Frontal cortex (tissue), 4 donors: ENCODE results near the gene RNF214. TPM values are rescaled to one million over a fixed set of nuclear protein-coding genes. Genes with fewer than 3 reads are reported as not detected.

ENCODE experiments used
- DNase-seq, 2 donors: peaks; one replicate each; pipeline ENCODE4 v3.0.0; 2012; ENCODE audit warnings: low spot score in 2 of 2
- FAIRE-seq: peaks from 2 replicates; lab custom pipeline; 2012; peaks lifted over from hg19 to GRCh38; lab: Jason Lieb, UNC
- total RNA-seq: library from RNA; depleted of rRNA; stranded (reverse); fragments of >200 nt; gene quantifications from one replicate; pipeline ENCODE4 v1.2.3, GENCODE V29; 2014
- donor health status: control.
- donor health status: control.
- donor health status: control.

RNF214 gene
- total RNA-seq, 1 donor from 2014 or later, result 15.1 TPM

DNA sequence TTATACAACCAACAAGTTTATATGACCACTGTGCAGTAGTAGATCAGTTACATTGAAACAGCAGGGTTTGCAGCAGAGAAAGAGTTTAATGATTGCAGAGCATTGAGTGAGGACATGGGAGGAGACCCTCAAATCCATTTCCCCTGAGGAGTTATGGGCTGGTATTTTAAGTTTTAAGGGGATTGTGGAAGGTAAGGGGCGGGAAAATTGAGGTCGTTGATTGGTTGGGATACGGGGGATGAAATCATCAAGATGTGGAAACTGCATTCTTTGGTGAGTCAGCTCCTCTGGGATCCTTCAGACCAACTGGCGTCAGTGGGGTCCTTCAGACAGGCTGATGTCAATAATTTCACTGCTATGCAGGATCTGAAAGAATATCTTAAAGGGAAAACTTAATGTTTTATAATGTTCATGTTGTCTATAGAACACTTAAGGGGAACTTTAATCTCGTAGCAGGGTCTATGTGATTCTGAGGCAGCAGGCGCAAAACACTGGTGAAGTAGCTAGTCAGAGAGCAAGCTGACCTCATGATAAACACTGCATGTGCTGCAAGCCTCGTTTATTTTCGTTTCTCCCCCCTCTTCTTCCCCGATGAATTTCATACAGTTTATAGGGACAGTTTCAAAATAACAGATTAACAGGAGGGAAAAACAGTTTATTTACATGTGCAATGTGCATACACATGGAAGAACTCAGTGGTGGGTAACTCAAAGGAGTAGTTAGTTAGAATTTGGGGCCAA, 41.2 kb downstream of the RNF214 start:
- FAIRE-seq (no peak), DNase-seq (no peak)

DNA sequence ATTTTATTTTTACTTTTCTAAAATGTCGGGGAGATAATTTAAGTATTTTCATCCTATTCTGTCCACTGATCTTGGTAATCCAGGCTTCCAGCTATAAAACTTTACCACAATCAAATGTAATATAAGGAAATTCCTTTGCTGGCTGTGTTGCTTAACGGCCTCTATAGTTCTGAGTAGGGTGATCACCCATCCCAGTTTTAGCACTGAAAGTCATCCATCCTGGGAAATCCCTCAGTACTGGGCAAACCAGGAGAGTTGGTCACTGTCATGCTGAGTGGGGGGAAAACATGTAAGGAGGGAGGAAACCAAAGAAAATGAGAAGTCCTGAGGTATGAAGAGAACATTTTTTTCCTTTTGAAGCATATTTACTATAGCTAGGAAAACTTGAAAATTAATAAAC, 45.9 kb downstream of the RNF214 start:
- no peak for DNase-seq
- FAIRE-seq, result no peak

DNA sequence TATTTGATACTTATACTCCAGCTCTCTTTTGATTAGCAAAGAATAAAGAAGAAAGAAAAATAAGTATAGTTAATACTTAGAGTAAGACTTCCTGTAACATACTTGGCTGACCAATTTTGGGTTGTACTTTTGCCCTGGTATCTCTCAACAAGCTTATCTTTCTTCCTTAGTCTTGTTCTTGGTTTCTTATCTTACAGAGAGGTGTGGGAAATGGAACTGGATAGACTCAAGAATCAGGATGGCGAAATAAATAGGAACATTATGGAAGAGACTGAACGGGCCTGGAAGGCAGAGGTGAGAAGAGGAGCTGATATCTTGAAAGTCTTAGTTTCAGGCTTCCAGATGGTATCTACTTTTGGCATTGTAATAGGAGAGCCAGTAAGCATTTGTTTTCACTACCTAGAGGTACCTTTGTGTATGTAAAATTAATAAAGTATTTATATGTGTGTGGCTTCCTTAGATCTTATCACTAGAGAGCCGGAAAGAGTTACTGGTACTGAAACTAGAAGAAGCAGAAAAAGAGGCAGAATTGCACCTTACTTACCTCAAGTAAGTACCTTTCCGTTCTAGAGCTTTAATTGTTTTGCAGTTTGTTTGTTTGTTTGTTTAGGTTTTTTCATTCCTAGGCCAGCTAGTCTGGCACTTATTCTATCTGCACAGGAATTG, 47.4 kb downstream of the RNF214 start:
- FAIRE-seq (no peak), DNase-seq (no peak)

DNA sequence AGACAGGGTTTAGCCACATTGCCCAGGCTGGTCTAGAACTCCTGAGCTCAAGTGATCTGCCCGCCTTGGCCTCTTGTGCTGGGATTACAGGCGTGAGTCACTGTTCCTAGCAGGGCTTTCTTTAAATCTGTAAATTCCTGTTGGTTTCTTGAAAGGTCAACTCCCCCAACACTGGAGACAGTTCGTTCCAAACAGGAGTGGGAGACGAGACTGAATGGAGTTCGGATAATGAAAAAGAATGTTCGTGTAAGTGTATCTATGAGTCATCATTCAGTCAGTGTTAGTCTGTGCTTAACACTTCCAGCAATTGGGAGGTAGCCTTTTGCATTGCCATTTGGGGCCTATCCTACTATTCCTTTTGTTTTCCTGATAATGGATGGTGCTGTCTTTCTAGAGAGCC, 48.7 kb downstream of the RNF214 start:
- FAIRE-seq (no peak), DNase-seq (no peak)

- FAIRE-seq, result no peak
- DNase-seq, result no peak
These were observed 49.4 kb downstream of the RNF214 start for GRCh38 chr11:117281869-117282268.

GRCh38 chr11:117282956-117283355, 50.5 kb downstream of the RNF214 start:
- no peak for DNase-seq
- no peak for FAIRE-seq

- DNase-seq (no peak), FAIRE-seq (no peak)
These were observed 51.6 kb downstream of the RNF214 start for GRCh38 chr11:117284053-117284452.

GRCh38 chr11:117286588-117286987, 54.1 kb downstream of the RNF214 start:
- DNase-seq (no peak), FAIRE-seq (no peak)

DNA sequence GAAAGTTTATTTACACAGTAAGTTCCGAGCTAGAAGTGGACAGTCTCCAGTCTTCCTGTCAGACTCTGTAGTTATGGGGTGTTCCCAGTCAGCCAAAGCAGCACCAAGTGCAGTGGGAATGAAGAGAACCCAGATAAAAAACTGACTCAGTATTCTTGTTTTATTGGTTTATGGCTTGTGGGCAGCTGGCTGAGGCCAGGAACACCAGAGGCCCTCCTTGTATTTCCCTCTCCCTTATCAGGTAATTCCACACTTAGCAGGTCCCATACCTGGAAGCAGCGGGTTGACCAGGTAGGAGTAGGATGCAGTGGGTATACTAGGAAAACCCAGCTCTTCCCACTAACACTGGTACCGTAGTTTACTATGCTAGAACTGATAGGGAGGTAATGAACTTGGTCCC, 55.2 kb downstream of the RNF214 start:
- FAIRE-seq (no peak), DNase-seq (no peak)

DNA sequence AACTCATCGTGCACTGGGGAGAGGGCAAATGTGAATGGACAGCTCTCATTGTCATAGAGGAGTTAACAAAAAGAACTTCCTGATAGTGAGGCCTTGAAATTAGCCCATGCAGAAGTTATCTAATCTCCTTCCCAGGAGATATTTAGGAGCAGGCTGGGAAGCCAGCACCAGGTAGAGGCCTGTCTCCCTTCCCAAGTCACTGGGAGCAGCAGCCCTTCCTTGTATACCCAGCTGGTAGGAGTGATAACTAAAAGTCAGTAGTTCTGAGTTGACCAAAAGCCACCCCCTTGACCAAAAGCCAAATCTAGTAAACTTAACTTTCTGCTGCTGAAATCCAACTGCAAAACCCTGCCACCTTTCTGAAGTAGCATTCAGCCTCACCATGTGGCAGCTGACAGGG, 57.3 kb downstream of the RNF214 start:
- FAIRE-seq (no peak), DNase-seq (no peak)

- DNase-seq (no peak), FAIRE-seq (no peak)
These were observed 58.4 kb downstream of the RNF214 start, which contains the start of gene BACE1-AS for GRCh38 chr11:117290809-117291396. Gene BACE1-AS, plus strand, starts transcription at chr11:117291346.

GRCh38 chr11:117292616-117293015, 60.1 kb downstream of the RNF214 start:
- DNase-seq (no peak), FAIRE-seq (no peak)

GRCh38 chr11:117295438-117296137, 63.1 kb downstream of the RNF214 start:
- FAIRE-seq (no peak), DNase-seq (peak in 1 of 2 donors; percentile 46)

DNA sequence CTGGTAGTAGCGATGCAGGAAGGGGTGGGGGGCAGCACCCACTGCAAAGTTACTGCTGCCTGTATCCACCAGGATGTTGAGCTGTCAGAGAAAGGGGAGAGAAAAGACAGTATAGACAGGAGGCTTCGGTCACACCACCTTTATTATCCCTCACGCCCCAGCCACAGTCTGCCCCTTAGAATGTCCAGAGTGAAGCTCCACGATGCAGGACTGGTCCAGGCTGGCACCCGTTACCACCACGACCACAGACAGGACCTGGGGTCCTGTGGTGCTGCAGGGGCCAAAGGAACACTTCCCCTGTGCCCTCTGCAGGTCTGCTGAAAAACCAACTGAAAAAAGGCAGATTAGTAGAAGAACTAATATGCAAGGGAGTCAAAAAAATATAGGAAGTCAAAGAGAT, 64.4 kb downstream of the RNF214 start:
- no peak for DNase-seq
- no peak for FAIRE-seq

GRCh38 chr11:117298195-117298594, 65.7 kb downstream of the RNF214 start:
- DNase-seq (no peak), FAIRE-seq (no peak)

DNA sequence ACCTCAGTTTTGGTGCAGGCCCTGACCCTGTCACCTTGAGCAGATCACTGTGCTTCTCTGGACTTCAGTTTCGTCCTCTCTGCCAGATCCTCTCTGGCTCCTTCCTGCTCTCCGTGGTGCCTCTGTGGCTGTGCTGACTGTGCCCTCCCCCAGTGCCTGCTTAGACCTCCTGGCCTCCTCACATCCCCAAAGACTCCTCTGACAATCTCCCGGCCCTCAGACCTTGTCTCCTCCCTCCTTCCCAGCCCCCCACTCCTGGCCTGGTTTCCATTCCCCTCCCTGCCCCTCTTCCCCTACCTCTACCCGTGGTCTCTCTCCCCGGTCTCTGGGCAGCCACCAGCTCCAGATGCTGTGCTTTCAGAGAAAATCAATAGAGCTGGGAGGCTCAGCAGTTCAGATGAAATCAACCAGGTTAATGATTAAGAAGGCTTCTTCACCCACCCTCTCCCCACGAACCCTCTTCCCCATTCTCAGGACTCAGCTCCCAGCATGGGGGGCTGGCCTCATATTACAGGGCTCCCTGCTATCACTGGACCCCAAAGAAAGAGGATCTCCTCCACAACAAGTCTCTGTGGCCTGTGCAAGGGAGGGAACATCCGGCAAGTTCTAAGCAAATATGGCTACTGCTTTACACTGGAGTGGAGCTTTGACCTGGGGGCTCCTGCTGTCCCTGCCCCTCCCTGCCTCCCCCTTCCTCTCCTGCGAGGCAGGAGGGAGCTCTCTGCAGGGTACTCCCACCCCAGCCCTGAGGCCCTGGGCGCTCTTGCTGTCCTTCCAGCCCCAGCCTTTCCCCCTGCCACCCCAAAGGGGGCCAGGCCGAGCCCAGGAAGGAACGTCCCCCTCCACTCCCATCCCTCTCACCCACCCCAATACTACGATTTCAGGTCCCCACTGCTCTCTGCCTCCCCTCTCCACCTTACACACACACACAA, 67.1 kb downstream of the RNF214 start:
- DNase-seq (no peak), FAIRE-seq (no peak)

GRCh38 chr11:117300283-117300663, 67.8 kb downstream of the RNF214 start:
- no peak for DNase-seq

DNA sequence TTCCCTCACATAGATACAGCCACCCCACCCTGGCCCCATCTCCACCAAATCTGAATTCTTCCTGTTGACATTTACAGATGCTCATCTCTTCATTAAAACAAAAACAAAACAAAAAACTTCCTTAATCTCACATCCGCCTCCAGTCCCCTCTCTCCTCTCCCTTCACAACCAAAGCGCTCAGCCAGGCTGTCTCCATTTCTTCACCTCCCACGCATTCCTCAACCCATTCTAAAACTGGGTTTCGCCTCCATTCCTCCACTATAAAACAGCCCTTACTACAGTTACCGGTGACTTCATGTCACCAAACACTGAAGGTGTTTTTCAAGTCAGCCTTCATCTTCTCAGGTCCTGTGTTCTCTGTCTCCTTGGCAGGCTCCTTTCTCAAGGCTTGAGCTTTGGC, 68.3 kb downstream of the RNF214 start:
- FAIRE-seq (no peak), DNase-seq (no peak)

More at GRCh38 chr11:117300283-117300663, 67.8 kb downstream of the RNF214 start:
- no peak for FAIRE-seq

GRCh38 chr11:117302228-117302627, 69.8 kb downstream of the RNF214 start:
- DNase-seq (no peak), FAIRE-seq (no peak)

- FAIRE-seq (no peak), DNase-seq (no peak)
These were observed 70.6 kb downstream of the RNF214 start for GRCh38 chr11:117303101-117303500.
